GM12878 (cell line): Measurements from ENCODE around the gene DHDH. TPM values are rescaled to one million over a fixed set of nuclear protein-coding genes. Genes with fewer than 3 reads are reported as not detected.

Experiments used
- ATAC-seq: fragments of 200-7000 bp; cut with Tn5 transposase; 3 replicates; pipeline ENCODE4 v1.9.1; 2020; ENCODE audit warnings: mild to moderate bottlenecking, moderate library complexity
- BruUV-seq: library from RNA; stranded (reverse); fragments of 400-500 nt; replicated peaks from 2 replicates; lab custom pipeline; 2021; lab: Mats Ljungman, UMichigan
- CTCF ChIA-PET: fragments of 300-600 bp; sonication (Branson Sonifier 250); formaldehyde crosslinking; extraction: SDS; loops from one replicate; lab custom pipeline; 2021; ENCODE audit warnings: inconsistent platforms; lab: Yijun Ruan, JAX
- POLR2A ChIA-PET: fragments of 350-600 bp; formaldehyde crosslinking; extraction: SDS; loops from one replicate; lab custom pipeline; 2021; ENCODE audit warnings: inconsistent platforms; lab: Charles Lee
- RAD21 ChIA-PET: fragments of 300-600 bp; sonication (Branson Sonifier 250); formaldehyde crosslinking; loops from one replicate; lab custom pipeline; 2023; ENCODE audit warnings: antibody characterized with exemption; ENCODE audit not compliant: unreplicated experiment; lab: Charles Lee
- SMC1A ChIA-PET: fragments of 300-600 bp; sonication (Branson Sonifier 250); formaldehyde crosslinking; loops from one replicate; lab custom pipeline; 2023; ENCODE audit not compliant: unreplicated experiment, uncharacterized antibody; lab: Charles Lee
- DNase-seq: peaks from one replicate; pipeline ENCODE4 v3.0.0-alpha.2; 2011; ENCODE audit warnings: low read depth, low spot score
- FAIRE-seq: peaks from 3 replicates; lab custom pipeline; 2011; peaks lifted over from hg19 to GRCh38; lab: Jason Lieb, UNC
- H2AFZ ChIP-seq: 2 replicates; pipeline ENCODE4 v1.6.0; 2011; ENCODE audit warnings: low read depth, low read length, control low read depth; ENCODE audit not compliant: control insufficient read depth
- H3K27ac ChIP-seq: 2 replicates; pipeline ENCODE4 v1.5.1; 2011; ENCODE audit warnings: control low read depth; ENCODE audit not compliant: control insufficient read depth, insufficient read depth
- H3K27me3 ChIP-seq, 2 experiments: replicated peaks in 1 of 2; 2 replicates each; pipeline versions ENCODE4 v1.6.0 to v1.6.1; 2011; ENCODE audit warnings: low read length in 1 of 2; ENCODE audit not compliant: control insufficient read depth in 2 of 2, insufficient read depth in 2 of 2
- H3K36me3 ChIP-seq, 2 experiments: 2 replicates each; pipeline ENCODE4 v1.5.1; 2011; ENCODE audit warnings: low read length in 1 of 2; ENCODE audit not compliant: control insufficient read depth in 2 of 2, insufficient read depth in 2 of 2
- H3K4me1 ChIP-seq: 2 replicates; pipeline ENCODE4 v1.6.1; 2011; ENCODE audit warnings: mild to moderate bottlenecking, low read length, moderate library complexity, mixed read lengths; ENCODE audit not compliant: control insufficient read depth, insufficient read depth
- H3K4me2 ChIP-seq: 2 replicates; pipeline ENCODE4 v1.6.0; 2011; ENCODE audit warnings: control low read depth; ENCODE audit not compliant: control insufficient read depth, insufficient read depth
- H3K4me3 ChIP-seq: fragments of 200-600 bp; sonication (generic); 2 replicates; pipeline ENCODE4 v1.5.1; 2016
- H3K79me2 ChIP-seq: 2 replicates; pipeline ENCODE4 v1.6.0; 2011; ENCODE audit warnings: low read length; ENCODE audit not compliant: control insufficient read depth, insufficient read depth
- H3K9ac ChIP-seq: 2 replicates; pipeline ENCODE4 v1.8.0; 2011; ENCODE audit warnings: low read length, control low read depth, mixed read lengths; ENCODE audit not compliant: control insufficient read depth, insufficient read depth
- H3K9me3 ChIP-seq: replicated peaks from 3 replicates; pipeline ENCODE4 v1.5.1; 2011; ENCODE audit warnings: mild to moderate bottlenecking, low read length; ENCODE audit not compliant: control insufficient read depth, insufficient read depth
- H4K20me1 ChIP-seq: 2 replicates; pipeline ENCODE4 v1.6.0; 2011; ENCODE audit not compliant: control insufficient read depth, insufficient read depth
- CBX3 ChIP-seq: fragments of 200-600 bp; sonication (generic); IDR thresholded peaks from 2 replicates; pipeline ENCODE4 v1.6.1; 2016; ENCODE audit warnings: low read depth, borderline replicate concordance
- MLLT1 ChIP-seq: fragments of 450-650 bp; IDR thresholded peaks from 2 replicates; pipeline ENCODE4 v1.6.1; 2016; ENCODE audit warnings: mild to moderate bottlenecking
- NBN ChIP-seq: fragments of 450-650 bp; IDR thresholded peaks from 2 replicates; pipeline ENCODE4 v1.6.1; 2016
- NFIC ChIP-seq: IDR thresholded peaks from 2 replicates; pipeline ENCODE4 v1.6.1; 2012; ENCODE audit warnings: low read depth, mild to moderate bottlenecking, inconsistent platforms, low read length, moderate library complexity
- SMC3 ChIP-seq: IDR thresholded peaks from 2 replicates; pipeline ENCODE4 v1.6.1; 2011; ENCODE audit warnings: low read length, improper control_type of control experiment, borderline replicate concordance
- WGBS: methylation state at CpG from one replicate; pipeline ENCODE4 v1.1.6; 2016; ENCODE audit warnings: low lambda C conversion rate; ENCODE audit not compliant: insufficient replicate concordance, insufficient coverage; ENCODE audit errors: missing lambda C conversion rate; 5-methylcytosine and 5-hydroxymethylcytosine counted together
- in situ Hi-C: fragments of 300-500 bp; cut with MboI; formaldehyde crosslinking; loops from 9 replicates; pipeline ENCODE4 v1.14.3; 2018; ENCODE audit warnings: mixed read lengths
- intact Hi-C: fragments of 100-400 bp; cut with micrococcal nuclease; formaldehyde crosslinking; loops from one replicate; pipeline ENCODE4 v1.14.2; 2022; ENCODE audit not compliant: unreplicated experiment
- polyA plus RNA-seq, 11 experiments: library from polyadenylated mRNA; depleted of rRNA in 4 of 11; unstranded in 6 of 11; stranded (reverse) in 5 of 11; fragments of >200 nt; fragmentation: Nextera tagmentation in 4 of 11; fragmentation: Illumina TruSeq in 1 of 11; extraction: Ambion mirVana in 4 of 11; extraction: Trizol in 1 of 11; gene quantifications; 1 replicate in 1 of 11; 2 replicates in 10 of 11; pipeline versions ENCODE4 v1.2.1 to v1.2.3, GENCODE V29; 2011 to 2016; ENCODE audit warnings: inconsistent platforms in 2 of 11, missing spikeins in 2 of 11, low read depth in 1 of 11
- total RNA-seq, 4 experiments: library from RNA; depleted of rRNA in 3 of 4; stranded (reverse); fragments of >200 nt in 3 of 4; fragmentation: Illumina TruSeq in 1 of 4; extraction: Trizol in 1 of 4; gene quantifications; 2 replicates each; pipeline versions ENCODE4 v1.2.1 to v1.2.3, GENCODE V29; 2013 to 2021

DHDH gene
- total and polyA plus RNA-seq, 10 of the 15 experiments (the other 5 are each of a cell fraction or from before 2014, with no cell fraction given): 0.13 to 0.21 (median 0.15) TPM; not detected in 7

GRCh38 chr19:48953990-48954594, 20.6 kb downstream of the DHDH start:
- CTCF ChIA-PET: interaction anchor here (1.1 to 2.1 kb wide), 6 partner anchors 12 to 166 kb away, joined by 4 to 10 read pairs (median 4); no protein-coding TSS in a partner anchor
- peak overlapping the region; percentile 75 for H2AFZ ChIP-seq
- H3K79me2 ChIP-seq: peaks cover 23% of the 10 kb centered on the region
- POLR2A ChIA-PET: interaction anchor here (0.5 to 3.1 kb wide), 13 partner anchors 8 to 1159 kb away, joined by 3 to 15 read pairs (median 5); partner anchors contain the start of genes DHDH, GYS1, NUCB1 and RUVBL2
- in situ Hi-C loops (no loop called here), intact Hi-C loops (no loop called here)
- BruUV-seq: no TSS peak
- FAIRE-seq: no peak
- H3K27me3 ChIP-seq: no peaks in the 10 kb centered on the region
- peak overlapping the region; percentile 99 for H3K27ac ChIP-seq
- peak overlapping the region; percentile 53; the same call in 1 of the 2 replicates for H3K4me3 ChIP-seq
- H3K36me3 ChIP-seq: no peaks in the 10 kb centered on the region; a peak in 1 of 4 replicates
- RAD21 ChIA-PET: interaction anchor here (0.8 to 2.4 kb wide), 9 partner anchors 10 to 254 kb away, joined by 3 to 8 read pairs (median 3); partner anchors contain the start of gene NUCB1
- H3K9ac ChIP-seq: peak overlapping the region; percentile 100
- H3K4me2 ChIP-seq: peak overlapping the region; percentile 60
- DNase-seq: no peak
- TF ChIP-seq CBX3: no peak
- TF ChIP-seq NFIC: peak; percentile 5; the same call in 1 of the 2 replicates
- peak; percentile 30; the same call in 1 of the 2 replicates for TF ChIP-seq NBN
- TF ChIP-seq SMC3: no peak
- peak; percentile 70 for TF ChIP-seq MLLT1
- no peaks in the 10 kb centered on the region for H3K9me3 ChIP-seq
- ATAC-seq: no peak
- SMC1A ChIA-PET: interaction anchor here (0.6 to 3.1 kb wide), 12 partner anchors 8 to 166 kb away, joined by 3 to 14 read pairs (median 4); partner anchors contain the start of gene NUCB1
- peaks cover 5% of the 10 kb centered on the region; the same call in 1 of the 2 replicates for H3K4me1 ChIP-seq
- H4K20me1 ChIP-seq: no peaks in the 10 kb centered on the region
- WGBS: 48% methylated on average over 11 of the region's 11 CpGs
